ENCODE measurements around the gene SLC16A11. TPM values are rescaled to one million over a fixed set of nuclear protein-coding genes. Genes with fewer than 3 reads are reported as not detected.

SLC16A11 gene
- total RNA-seq, 1 donor, result not detected

DNA sequence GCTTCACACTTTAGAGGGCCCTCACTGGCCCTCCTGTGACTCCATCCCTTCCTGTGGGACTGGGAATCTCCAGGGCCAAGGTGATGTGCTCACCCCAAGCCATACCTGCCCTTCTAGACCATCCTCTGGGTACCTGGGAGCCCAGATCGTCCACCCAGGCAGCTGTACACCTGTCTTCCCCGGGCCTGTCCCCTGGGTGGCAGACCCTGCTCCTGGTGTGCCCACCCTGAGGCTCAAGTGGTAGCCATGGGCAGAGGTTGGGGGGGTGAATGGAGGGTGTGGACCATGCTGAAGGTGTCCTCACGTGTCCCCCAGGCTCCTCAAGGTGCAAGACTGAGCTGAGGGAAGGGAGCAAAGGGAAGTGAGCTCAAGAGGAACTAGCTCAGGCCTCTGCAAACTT is 26.8 kb upstream of the SLC16A11 start:
- H3K4me3 ChIP-seq (ENCODE audit: low read depth, low read length), result no peak overlapping the region
- DNase-seq (ENCODE audit: low read depth), result no peak
- TF ChIP-seq, protein P1, sequence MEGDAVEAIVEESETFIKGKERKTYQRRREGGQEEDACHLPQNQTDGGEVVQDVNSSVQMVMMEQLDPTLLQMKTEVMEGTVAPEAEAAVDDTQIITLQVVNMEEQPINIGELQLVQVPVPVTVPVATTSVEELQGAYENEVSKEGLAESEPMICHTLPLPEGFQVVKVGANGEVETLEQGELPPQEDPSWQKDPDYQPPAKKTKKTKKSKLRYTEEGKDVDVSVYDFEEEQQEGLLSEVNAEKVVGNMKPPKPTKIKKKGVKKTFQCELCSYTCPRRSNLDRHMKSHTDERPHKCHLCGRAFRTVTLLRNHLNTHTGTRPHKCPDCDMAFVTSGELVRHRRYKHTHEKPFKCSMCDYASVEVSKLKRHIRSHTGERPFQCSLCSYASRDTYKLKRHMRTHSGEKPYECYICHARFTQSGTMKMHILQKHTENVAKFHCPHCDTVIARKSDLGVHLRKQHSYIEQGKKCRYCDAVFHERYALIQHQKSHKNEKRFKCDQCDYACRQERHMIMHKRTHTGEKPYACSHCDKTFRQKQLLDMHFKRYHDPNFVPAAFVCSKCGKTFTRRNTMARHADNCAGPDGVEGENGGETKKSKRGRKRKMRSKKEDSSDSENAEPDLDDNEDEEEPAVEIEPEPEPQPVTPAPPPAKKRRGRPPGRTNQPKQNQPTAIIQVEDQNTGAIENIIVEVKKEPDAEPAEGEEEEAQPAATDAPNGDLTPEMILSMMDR (IDR thresholded peaks at IDR 0.05; ENCODE audit: insufficient read depth, low read depth, low read length), result no peak

DNA sequence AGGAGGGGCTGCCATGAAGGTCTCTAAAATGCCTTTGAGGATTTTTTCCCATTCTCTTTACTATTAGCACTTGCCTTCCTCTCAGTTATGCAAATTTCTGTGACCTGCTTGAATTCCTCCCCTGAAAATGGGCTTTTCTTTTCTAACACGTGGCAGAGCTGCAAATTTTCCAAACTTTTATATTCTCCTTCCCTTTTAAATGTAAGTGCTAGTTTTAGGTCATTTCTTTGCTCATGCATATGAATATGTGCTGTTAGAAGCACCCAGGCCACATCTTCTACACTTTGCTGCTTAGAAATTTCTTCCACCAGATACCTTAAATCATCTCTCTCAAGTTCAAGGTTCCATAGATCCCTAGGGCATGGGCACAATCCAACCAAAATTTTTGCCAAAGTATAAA is 24.4 kb upstream of the SLC16A11 start:
- no peak overlapping the region for H3K4me3 ChIP-seq (ENCODE audit: low read depth, low read length)
- DNase-seq (ENCODE audit: low read depth), result no peak
- TF ChIP-seq, protein P1 (IDR thresholded peaks at IDR 0.05; ENCODE audit: insufficient read depth, low read depth, low read length), result no peak

DNA sequence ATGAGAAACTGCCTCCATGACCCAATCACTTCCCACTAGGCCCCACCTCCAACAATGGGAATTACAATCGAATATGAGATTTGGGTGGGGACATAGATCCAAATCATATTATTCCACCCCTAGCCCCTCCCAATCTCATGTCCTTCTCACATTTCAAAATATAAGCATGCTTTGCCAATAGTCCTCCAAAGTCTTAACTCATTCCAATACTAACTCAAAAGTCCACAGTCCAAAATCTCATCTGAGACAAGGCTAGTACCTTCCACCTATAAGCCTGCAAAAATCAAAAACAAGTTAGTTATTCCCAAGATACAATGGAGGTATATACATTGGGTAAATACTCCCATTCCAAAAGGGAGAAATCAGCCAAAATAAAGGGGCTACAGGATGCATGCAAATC is 23.3 kb upstream of the SLC16A11 start:
- H3K4me3 ChIP-seq (ENCODE audit: low read depth, low read length), result no peak overlapping the region
- TF ChIP-seq, protein P1 (IDR thresholded peaks at IDR 0.05; ENCODE audit: insufficient read depth, low read depth, low read length), result no peak
- DNase-seq (ENCODE audit: low read depth), result no peak

DNA sequence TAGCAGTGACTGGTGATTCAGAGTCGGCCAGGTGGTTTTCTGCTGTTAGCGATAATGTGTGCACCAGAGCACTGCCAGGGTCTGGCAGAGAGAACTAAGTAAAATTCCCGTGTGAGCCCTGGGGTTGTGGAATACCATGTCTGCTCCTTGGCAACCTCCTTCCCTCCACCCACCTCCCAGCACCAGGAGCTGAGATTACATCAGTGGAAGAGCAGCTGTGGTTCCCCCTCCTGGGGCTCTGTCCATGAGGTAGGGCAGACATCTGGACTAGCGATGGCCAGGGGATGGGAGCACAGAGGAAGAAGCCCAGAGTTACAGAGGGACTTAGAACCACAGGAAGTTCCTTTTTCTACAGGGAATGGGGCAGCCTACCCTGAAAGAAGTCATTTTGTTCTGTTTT is 20.4 kb upstream of the SLC16A11 start:
- no peak overlapping the region for H3K4me3 ChIP-seq (ENCODE audit: low read depth, low read length)
- DNase-seq (ENCODE audit: low read depth), result no peak
- TF ChIP-seq, protein P1 (IDR thresholded peaks at IDR 0.05; ENCODE audit: insufficient read depth, low read depth, low read length), result no peak

- TF ChIP-seq, protein P1 (IDR thresholded peaks at IDR 0.05; ENCODE audit: insufficient read depth, low read depth, low read length), result no peak
- no peak overlapping the region for H3K4me3 ChIP-seq (ENCODE audit: low read depth, low read length)
- no peak for DNase-seq (ENCODE audit: low read depth)
These were observed 19.7 kb upstream of the SLC16A11 start for GRCh38 chr17:7063518-7064094.

DNA sequence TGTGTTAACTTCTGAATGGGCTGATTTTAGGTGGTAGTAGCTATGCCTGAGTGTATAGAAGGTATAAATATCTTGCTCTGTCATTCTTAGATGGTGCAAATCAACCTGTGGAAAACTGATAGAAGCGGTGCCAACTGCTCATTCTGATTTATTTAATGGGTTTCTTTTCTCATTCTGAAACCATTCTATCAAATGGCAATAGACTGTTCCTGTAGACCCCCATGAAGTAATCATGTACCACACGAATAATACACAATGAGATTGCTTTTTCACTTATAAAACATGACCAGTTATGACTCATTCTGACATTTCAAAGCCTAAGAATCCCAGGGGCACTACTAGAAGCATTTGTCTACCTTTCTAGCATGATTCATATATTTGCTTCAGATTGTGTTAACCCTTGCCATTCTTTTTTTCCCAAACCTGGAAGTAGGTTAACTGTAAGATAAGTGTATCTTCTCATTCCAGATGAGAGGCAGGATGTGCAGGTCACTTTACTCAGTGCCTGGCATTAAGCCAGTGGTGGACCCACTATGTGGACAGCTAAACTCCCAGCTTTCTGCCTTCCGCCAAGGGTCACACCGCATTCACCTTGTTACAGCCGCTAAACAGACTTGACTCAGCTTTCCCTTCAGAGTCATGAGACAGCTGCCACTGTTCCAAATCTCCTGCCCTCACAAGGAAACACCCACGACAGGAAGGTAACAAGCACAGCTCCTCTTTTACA is 16.4 kb upstream of the SLC16A11 start:
- no peak overlapping the region for H3K4me3 ChIP-seq (ENCODE audit: low read depth, low read length)
- TF ChIP-seq, protein P1 (IDR thresholded peaks at IDR 0.05; ENCODE audit: insufficient read depth, low read depth, low read length), result no peak
- peak; percentile 20 for DNase-seq (ENCODE audit: low read depth)
